Neuronal stem cell (in vitro differentiated cells): ENCODE results near the gene SLC8B1.

Experiments used
- DNase-seq: peaks from one replicate; pipeline ENCODE4 v3.0.0-alpha.2; 2013; ENCODE audit warnings: low spot score
- H2AFZ ChIP-seq: one replicate; pipeline ENCODE4 v1.6.1; 2013; ENCODE audit warnings: mild to moderate bottlenecking, low read length, inconsistent platforms
- H2AK5ac ChIP-seq: 2 replicates; pipeline ENCODE4 v1.6.1; 2013; ENCODE audit warnings: low read depth, mild to moderate bottlenecking, inconsistent platforms, low read length, moderate library complexity, mixed read lengths
- H2BK120ac ChIP-seq: 2 replicates; pipeline ENCODE4 v1.6.1; 2013; ENCODE audit warnings: low read depth, mild to moderate bottlenecking, inconsistent platforms, low read length, moderate library complexity, mixed read lengths
- H2BK12ac ChIP-seq: one replicate; pipeline ENCODE4 v1.6.1; 2013; ENCODE audit warnings: low read length, inconsistent platforms
- H2BK15ac ChIP-seq: 2 replicates; pipeline ENCODE4 v1.6.1; 2013; ENCODE audit warnings: mild to moderate bottlenecking, low read length, inconsistent platforms, mixed read lengths
- H2BK5ac ChIP-seq: one replicate; pipeline ENCODE4 v1.6.1; 2013; ENCODE audit warnings: inconsistent platforms, mild to moderate bottlenecking, low read length, moderate library complexity
- H3K14ac ChIP-seq: one replicate; pipeline ENCODE4 v1.6.1; 2013; ENCODE audit warnings: low read length, inconsistent platforms
- H3K18ac ChIP-seq: 2 replicates; pipeline ENCODE4 v1.6.1; 2013; ENCODE audit warnings: low read length, inconsistent platforms
- H3K23ac ChIP-seq: 2 replicates; pipeline ENCODE4 v1.6.1; 2013; ENCODE audit warnings: low read depth, mild to moderate bottlenecking, mixed read lengths, low read length, inconsistent platforms; ENCODE audit not compliant: poor library complexity
- H3K27ac ChIP-seq: replicated peaks from 3 replicates; pipeline ENCODE4 v1.5.1; 2013; ENCODE audit warnings: low read length, inconsistent platforms
- H3K27me3 ChIP-seq, 3 experiments: 2 replicates each; pipeline ENCODE4 v1.6.1; 2013; ENCODE audit warnings: low read length in 3 of 3, mild to moderate bottlenecking in 2 of 3, inconsistent platforms in 1 of 3, low read depth in 1 of 3, mixed read lengths in 1 of 3, moderate library complexity in 1 of 3; ENCODE audit not compliant: control insufficient read depth in 3 of 3, insufficient read depth in 3 of 3
- H3K36me3 ChIP-seq, 2 donors: replicated peaks in 1 of 2; 2 replicates each; pipeline ENCODE4 v1.6.1; 2013; ENCODE audit warnings: low read length in 2 of 2; ENCODE audit not compliant: control insufficient read depth in 2 of 2, insufficient read depth in 2 of 2
- H3K4ac ChIP-seq: 2 replicates; pipeline ENCODE4 v1.6.1; 2013; ENCODE audit warnings: inconsistent platforms, mild to moderate bottlenecking, low read length, moderate library complexity
- H3K4me1 ChIP-seq, 2 donors: 1 replicate in 1 of 2; 2 replicates in 1 of 2; pipeline ENCODE4 v1.6.1; 2013; ENCODE audit warnings: low read length in 2 of 2, low read depth in 1 of 2; ENCODE audit not compliant: control insufficient read depth in 2 of 2, insufficient read depth in 1 of 2
- H3K4me2 ChIP-seq: one replicate; pipeline ENCODE4 v1.6.1; 2013; ENCODE audit warnings: mild to moderate bottlenecking, low read length, inconsistent platforms; ENCODE audit not compliant: insufficient read depth, poor library complexity, severe bottlenecking
- H3K4me3 ChIP-seq, 2 donors: 2 replicates each; pipeline ENCODE4 v1.5.1; 2013; ENCODE audit warnings: low read length in 2 of 2, mild to moderate bottlenecking in 2 of 2, inconsistent platforms in 1 of 2, moderate library complexity in 1 of 2
- H3K79me1 ChIP-seq: one replicate; pipeline ENCODE4 v1.6.1; 2013; ENCODE audit warnings: low read depth, mild to moderate bottlenecking, inconsistent platforms, low read length, moderate library complexity
- H3K9ac ChIP-seq: one replicate; pipeline ENCODE4 v1.6.1; 2013; ENCODE audit warnings: mild to moderate bottlenecking, low read depth, low read length, inconsistent platforms; ENCODE audit not compliant: poor library complexity
- H3K9me3 ChIP-seq, 2 donors: replicated peaks in 1 of 2; 2 replicates each; pipeline versions ENCODE3 to v1.6.1; 2013; ENCODE audit warnings: low read length in 2 of 2, mild to moderate bottlenecking in 2 of 2, inconsistent platforms in 1 of 2, low read depth in 1 of 2, mixed read lengths in 1 of 2, moderate library complexity in 1 of 2; ENCODE audit not compliant: control insufficient read depth in 2 of 2, insufficient read depth in 1 of 2
- H4K8ac ChIP-seq: one replicate; pipeline ENCODE4 v1.6.1; 2013; ENCODE audit warnings: low read depth, mild to moderate bottlenecking, inconsistent platforms, low read length, moderate library complexity
- H4K91ac ChIP-seq: one replicate; pipeline ENCODE4 v1.6.1; 2013; ENCODE audit warnings: low read length, low read depth, mild to moderate bottlenecking, inconsistent platforms; ENCODE audit not compliant: poor library complexity
- WGBS, 2 donors: extraction: QIAGEN DNeasy Blood & Tissue Kit; methylation state at CpG; one replicate each; pipeline ENCODE4 v1.1.7; 2013; ENCODE audit warnings: missing lambda C conversion rate in 2 of 2, mixed read lengths in 1 of 2; ENCODE audit not compliant: insufficient read length in 2 of 2, insufficient replicate concordance in 1 of 2; ENCODE audit errors: extremely low coverage in 2 of 2; 5-methylcytosine and 5-hydroxymethylcytosine counted together

Gene SLC8B1

GRCh38 chr12:113287146-113287898 lies 47.6 kb downstream of the SLC8B1 start:
- no peak overlapping the region for H3K4me3 ChIP-seq
- H3K4me1 ChIP-seq: peaks cover 7% of the 10 kb centered on the region in 2 donors
- H3K36me3 ChIP-seq: peaks cover 0 to 1% of the 10 kb centered on the region in 2 donors
- H3K27ac ChIP-seq: no peak overlapping the region
- H3K23ac ChIP-seq: peak overlapping the region; percentile 67
- no peak for DNase-seq
- H3K27me3 ChIP-seq: no peaks in the 10 kb centered on the region
- H3K9ac ChIP-seq: peak overlapping the region; percentile 12
- peaks cover 1% of the 10 kb centered on the region for H3K79me1 ChIP-seq
- H2BK12ac ChIP-seq: no peak overlapping the region
- H3K4ac ChIP-seq: no peak overlapping the region
- no peak overlapping the region for H2AFZ ChIP-seq
- H3K4me2 ChIP-seq: no peak overlapping the region
- no peaks in the 10 kb centered on the region for H3K9me3 ChIP-seq
- no peak overlapping the region for H2BK120ac ChIP-seq
- WGBS, 2 donors: no CpG with 5 or more reads among the region's 21 CpGs
- H4K8ac ChIP-seq: no peak overlapping the region
- H2BK15ac ChIP-seq: peak overlapping the region; percentile 9
- no peak overlapping the region for H4K91ac ChIP-seq
- no peak overlapping the region for H2AK5ac ChIP-seq
- no peak overlapping the region for H2BK5ac ChIP-seq
- H3K14ac ChIP-seq: peak overlapping the region; percentile 25
- H3K18ac ChIP-seq: no peak overlapping the region

GRCh38 chr12:113286712-113287111 lies 48.2 kb downstream of the SLC8B1 start:
- no peaks in the 10 kb centered on the region for H3K9me3 ChIP-seq
- no CpG with 5 or more reads among the region's 11 CpGs for WGBS, 2 donors

GRCh38 chr12:113285679-113286610 lies 49.0 kb downstream of the SLC8B1 start:
- no peaks in the 10 kb centered on the region for H3K9me3 ChIP-seq
- no peak overlapping the region for H3K14ac ChIP-seq
- H4K91ac ChIP-seq: no peak overlapping the region
- peaks cover 0 to 1% of the 10 kb centered on the region in 2 donors for H3K36me3 ChIP-seq
- no peak overlapping the region for H2BK12ac ChIP-seq
- no CpG with 5 or more reads among the region's 22 CpGs for WGBS, 2 donors
- no peak overlapping the region for H3K4me2 ChIP-seq
- H3K9ac ChIP-seq: no peak overlapping the region
- no peak overlapping the region for H2BK120ac ChIP-seq
- H2AK5ac ChIP-seq: no peak overlapping the region
- DNase-seq: no peak
- peak overlapping the region; percentile 50 for H3K23ac ChIP-seq
- no peaks in the 10 kb centered on the region for H3K27me3 ChIP-seq
- no peak overlapping the region for H3K27ac ChIP-seq
- H2BK15ac ChIP-seq: no peak overlapping the region
- no peak overlapping the region for H4K8ac ChIP-seq
- H3K79me1 ChIP-seq: peaks cover 1% of the 10 kb centered on the region
- H2AFZ ChIP-seq: no peak overlapping the region
- H3K4ac ChIP-seq: no peak overlapping the region
- H3K4me1 ChIP-seq: peaks cover 7% of the 10 kb centered on the region in 2 donors
- H3K4me3 ChIP-seq: no peak overlapping the region
- no peak overlapping the region for H2BK5ac ChIP-seq
- peak overlapping the region; percentile 53 for H3K18ac ChIP-seq

More at GRCh38 chr12:113286712-113287111, 48.2 kb downstream of the SLC8B1 start:
- Histone ChIP-seq H3K4me1 (peaks cover 7% of the 10 kb centered on the region in 2 donors), H3K4me3 (no peak overlapping the region), H3K36me3 (peaks cover 0 to 1% of the 10 kb centered on the region in 2 donors), H3K14ac (peak overlapping the region; percentile 25), H3K4ac (no peak overlapping the region), H4K91ac (no peak overlapping the region), H3K23ac (no peak overlapping the region), H2BK12ac (no peak overlapping the region), H2BK120ac (no peak overlapping the region), H3K27me3 (no peaks in the 10 kb centered on the region), H2BK5ac (no peak overlapping the region), H2AK5ac (peak overlapping the region; percentile 89), H2AFZ (no peak overlapping the region), H2BK15ac (peak overlapping the region; percentile 9), H3K27ac (no peak overlapping the region), H4K8ac (no peak overlapping the region), H3K18ac (peak overlapping the region; percentile 59), H3K4me2 (no peak overlapping the region), H3K9ac (peak overlapping the region; percentile 24), H3K79me1 (peaks cover 1% of the 10 kb centered on the region)
- no peak for DNase-seq

- Histone ChIP-seq H3K36me3 (peaks cover 0 to 1% of the 10 kb centered on the region in 2 donors), H3K23ac (no peak overlapping the region), H4K8ac (no peak overlapping the region), H2BK12ac (no peak overlapping the region), H3K4me3 (no peak overlapping the region), H2BK5ac (no peak overlapping the region), H2BK15ac (no peak overlapping the region), H2BK120ac (no peak overlapping the region), H3K18ac (peak overlapping the region; percentile 60), H3K27me3 (no peaks in the 10 kb centered on the region), H3K4me1 (peaks cover 7% of the 10 kb centered on the region in 2 donors), H3K79me1 (peaks cover 1% of the 10 kb centered on the region), H3K27ac (no peak overlapping the region), H3K9me3 (no peaks in the 10 kb centered on the region), H2AFZ (no peak overlapping the region), H3K9ac (peak overlapping the region; percentile 51), H4K91ac (no peak overlapping the region), H3K4ac (no peak overlapping the region), H3K14ac (no peak overlapping the region), H3K4me2 (no peak overlapping the region), H2AK5ac (no peak overlapping the region)
- WGBS, 2 donors: no CpG with 5 or more reads among the region's 13 CpGs
- no peak for DNase-seq
Measured at GRCh38 chr12:113284751-113285150, 50.2 kb downstream of the SLC8B1 start.
